Measurements from ENCODE around the gene MEIOB. TPM values are rescaled to one million over a fixed set of nuclear protein-coding genes. Genes with fewer than 3 reads are reported as not detected.

The MEIOB gene
- total RNA-seq, 1 donor = not detected

- DNase-seq (ENCODE audit: low read depth) = no peak
- TF ChIP-seq CTCF (IDR thresholded peaks at IDR 0.05; ENCODE audit: insufficient read depth, low read depth, low read length) = no peak
Observed at GRCh38 chr16:1787322-1788094, 84.5 kb downstream of the MEIOB start.

GRCh38 chr16:1787056-1787321 lies 85.0 kb downstream of the MEIOB start:
- TF ChIP-seq CTCF (IDR thresholded peaks at IDR 0.05; ENCODE audit: insufficient read depth, low read depth, low read length) = no peak
- H3K4me3 ChIP-seq (ENCODE audit: low read depth, low read length) = no peak overlapping the region
- DNase-seq (ENCODE audit: low read depth) = no peak

More at GRCh38 chr16:1787322-1788094, 84.5 kb downstream of the MEIOB start:
- H3K4me3 ChIP-seq (ENCODE audit: low read depth, low read length) = no peak overlapping the region

GRCh38 chr16:1786242-1787055 lies 85.5 kb downstream of the MEIOB start:
- no peak overlapping the region for H3K4me3 ChIP-seq (ENCODE audit: low read depth, low read length)
- DNase-seq (ENCODE audit: low read depth) = no peak
- no peak for TF ChIP-seq CTCF (IDR thresholded peaks at IDR 0.05; ENCODE audit: insufficient read depth, low read depth, low read length)

GRCh38 chr16:1785846-1786170 lies 86.2 kb downstream of the MEIOB start:
- DNase-seq (ENCODE audit: low read depth) = no peak
- no peak overlapping the region for H3K4me3 ChIP-seq (ENCODE audit: low read depth, low read length)
- no peak for TF ChIP-seq CTCF (IDR thresholded peaks at IDR 0.05; ENCODE audit: insufficient read depth, low read depth, low read length)

GRCh38 chr16:1784977-1785845 lies 86.8 kb downstream of the MEIOB start:
- no peak for DNase-seq (ENCODE audit: low read depth)
- H3K4me3 ChIP-seq (ENCODE audit: low read depth, low read length) = no peak overlapping the region
- TF ChIP-seq CTCF (IDR thresholded peaks at IDR 0.05; ENCODE audit: insufficient read depth, low read depth, low read length) = no peak

Other genes starting within 250 kb of the MEIOB start
- gene JPT2, start 193.9 kb downstream of the MEIOB start, total RNA-seq = 39.3 and 61.7 TPM in 2 replicates
- gene MAPK8IP3, start 166.0 kb downstream of the MEIOB start, total RNA-seq = 37.1 and 61.5 TPM in 2 replicates
- gene NME3, start 100.6 kb downstream of the MEIOB start, total RNA-seq = 41.2 and 63.9 TPM in 2 replicates
- 13.9 and 15.5 TPM in 2 replicates for gene EME2, start 99.4 kb downstream of the MEIOB start, total RNA-seq
- gene MRPS34, start 99.0 kb downstream of the MEIOB start, total RNA-seq = 52.7 and 67.0 TPM in 2 replicates
- gene SPSB3, start 89.6 kb downstream of the MEIOB start, total RNA-seq = 20.3 and 25.5 TPM in 2 replicates
- 54.8 and 78.0 TPM in 2 replicates for gene NUBP2, start 89.2 kb downstream of the MEIOB start, total RNA-seq
- under 0.01 TPM in 1 of 2 replicates, not detected in the other for gene IGFALS, start 78.5 kb downstream of the MEIOB start, total RNA-seq
- gene HAGH, start 45.3 kb downstream of the MEIOB start, total RNA-seq = 22.5 and 24.6 TPM in 2 replicates
- gene FAHD1, start 45.0 kb downstream of the MEIOB start, total RNA-seq = 51.8 and 63.8 TPM in 2 replicates
- gene HS3ST6, start 46.3 kb upstream of the MEIOB start, total RNA-seq = not detected in 2 replicates
- 14.2 and 16.4 TPM in 2 replicates for gene MSRB1, start 71.0 kb upstream of the MEIOB start, total RNA-seq
- gene RPL3L, start 82.5 kb upstream of the MEIOB start, total RNA-seq = not detected in 2 replicates
- gene NDUFB10, start 87.4 kb upstream of the MEIOB start, total RNA-seq = 87.2 and 156 TPM in 2 replicates
- 1,294 and 1,994 TPM in 2 replicates for gene RPS2, start 92.7 kb upstream of the MEIOB start, total RNA-seq
- not detected in 2 replicates for gene RNF151, start 94.7 kb upstream of the MEIOB start, total RNA-seq
- 28.5 and 39.0 TPM in 2 replicates for gene TBL3, start 99.9 kb upstream of the MEIOB start, total RNA-seq
- gene NOXO1, start 109.3 kb upstream of the MEIOB start, total RNA-seq = 0.43 TPM in 1 of 2 replicates, not detected in the other
- gene GFER, start 112.0 kb upstream of the MEIOB start, total RNA-seq = 9.5 and 13.9 TPM in 2 replicates
- 1.6 and 2.6 TPM in 2 replicates for gene SYNGR3, start 117.8 kb upstream of the MEIOB start, total RNA-seq
- gene ZNF598, start 137.7 kb upstream of the MEIOB start, total RNA-seq = 23.5 and 27.6 TPM in 2 replicates
- 0.32 and 1.3 TPM in 2 replicates for gene NPW, start 147.6 kb upstream of the MEIOB start, total RNA-seq
- gene NHERF2, start 154.7 kb upstream of the MEIOB start, total RNA-seq = 52.7 and 59.3 TPM in 2 replicates
- 25.5 and 31.9 TPM in 2 replicates for gene NTHL1, start 175.7 kb upstream of the MEIOB start, total RNA-seq
- 62.6 and 69.9 TPM in 2 replicates for gene TSC2, start 175.8 kb upstream of the MEIOB start, total RNA-seq

All from fibroblast of villous mesenchyme (primary cell).